Measurements from ENCODE around the gene TNIK. TPM values are rescaled to one million over a fixed set of nuclear protein-coding genes. Genes with fewer than 3 reads are reported as not detected.

Gene TNIK
- polyA plus RNA-seq, 1 donor: 32.3 TPM

- WGBS (ENCODE audit: insufficient coverage, low lambda C conversion rate): 14% methylated on average over 1 of the region's 3 CpGs
- H3K27me3 ChIP-seq (ENCODE audit: control insufficient read depth, insufficient read depth, low read length): no peaks in the 10 kb centered on the region
- no peak overlapping the region for H3K4me3 ChIP-seq (ENCODE audit: low read length)
- H3K27ac ChIP-seq (ENCODE audit: low read length): peak overlapping the region; percentile 64
- H3K4me1 ChIP-seq (ENCODE audit: control insufficient read depth, insufficient read depth, low read length): peaks cover 7% of the 10 kb centered on the region
- peak; percentile 60 to 86 for DNase-seq
- H3K36me3 ChIP-seq (ENCODE audit: control insufficient read depth, insufficient read depth, low read length): no peaks in the 10 kb centered on the region
- no peaks in the 10 kb centered on the region for H3K9me3 ChIP-seq (ENCODE audit: control insufficient read depth, low read depth, low read length)
Observed at GRCh38 chr3:171404376-171404967, 55.7 kb downstream of the TNIK start.

GRCh38 chr3:171402281-171402680 lies 57.9 kb downstream of the TNIK start:
- Histone ChIP-seq H3K4me3 (ENCODE audit: low read length) (no peak overlapping the region), H3K36me3 (ENCODE audit: control insufficient read depth, insufficient read depth, low read length) (no peaks in the 10 kb centered on the region), H3K27me3 (ENCODE audit: control insufficient read depth, insufficient read depth, low read length) (no peaks in the 10 kb centered on the region), H3K27ac (ENCODE audit: low read length) (no peak overlapping the region), H3K4me1 (ENCODE audit: control insufficient read depth, insufficient read depth, low read length) (peaks cover 7% of the 10 kb centered on the region), H3K9me3 (ENCODE audit: control insufficient read depth, low read depth, low read length) (no peaks in the 10 kb centered on the region)
- WGBS (ENCODE audit: insufficient coverage, low lambda C conversion rate): no CpG with 5 or more reads among the region's 3 CpGs
- no peak for DNase-seq

- Histone ChIP-seq H3K27me3 (ENCODE audit: control insufficient read depth, insufficient read depth, low read length) (no peaks in the 10 kb centered on the region), H3K27ac (ENCODE audit: low read length) (no peak overlapping the region), H3K4me3 (ENCODE audit: low read length) (no peak overlapping the region), H3K9me3 (ENCODE audit: control insufficient read depth, low read depth, low read length) (no peaks in the 10 kb centered on the region), H3K4me1 (ENCODE audit: control insufficient read depth, insufficient read depth, low read length) (peaks cover 7% of the 10 kb centered on the region), H3K36me3 (ENCODE audit: control insufficient read depth, insufficient read depth, low read length) (no peaks in the 10 kb centered on the region)
- DNase-seq: no peak
- WGBS (ENCODE audit: insufficient coverage, low lambda C conversion rate): 100% methylated on average over 1 of the region's 1 CpG
Observed at GRCh38 chr3:171401432-171401831, 58.8 kb downstream of the TNIK start.

GRCh38 chr3:171399842-171400241 lies 60.4 kb downstream of the TNIK start:
- H3K27ac ChIP-seq (ENCODE audit: low read length): no peak overlapping the region
- H3K4me1 ChIP-seq (ENCODE audit: control insufficient read depth, insufficient read depth, low read length): peaks cover 7% of the 10 kb centered on the region
- H3K36me3 ChIP-seq (ENCODE audit: control insufficient read depth, insufficient read depth, low read length): no peaks in the 10 kb centered on the region
- no peaks in the 10 kb centered on the region for H3K27me3 ChIP-seq (ENCODE audit: control insufficient read depth, insufficient read depth, low read length)
- no peak for DNase-seq
- H3K4me3 ChIP-seq (ENCODE audit: low read length): no peak overlapping the region
- H3K9me3 ChIP-seq (ENCODE audit: control insufficient read depth, low read depth, low read length): no peaks in the 10 kb centered on the region
- WGBS (ENCODE audit: insufficient coverage, low lambda C conversion rate): 100% methylated on average over 1 of the region's 2 CpGs

- WGBS (ENCODE audit: insufficient coverage, low lambda C conversion rate): no CpG with 5 or more reads among the region's 2 CpGs
- H3K36me3 ChIP-seq (ENCODE audit: control insufficient read depth, insufficient read depth, low read length): no peaks in the 10 kb centered on the region
Observed at GRCh38 chr3:171398343-171398742, 61.9 kb downstream of the TNIK start.

GRCh38 chr3:171397089-171397488 lies 63.1 kb downstream of the TNIK start:
- no peak overlapping the region for H3K27ac ChIP-seq (ENCODE audit: low read length)
- H3K36me3 ChIP-seq (ENCODE audit: control insufficient read depth, insufficient read depth, low read length): no peaks in the 10 kb centered on the region
- peaks cover 5% of the 10 kb centered on the region for H3K4me1 ChIP-seq (ENCODE audit: control insufficient read depth, insufficient read depth, low read length)
- H3K27me3 ChIP-seq (ENCODE audit: control insufficient read depth, insufficient read depth, low read length): no peaks in the 10 kb centered on the region
- WGBS (ENCODE audit: insufficient coverage, low lambda C conversion rate): no CpG with 5 or more reads among the region's 3 CpGs
- H3K9me3 ChIP-seq (ENCODE audit: control insufficient read depth, low read depth, low read length): no peaks in the 10 kb centered on the region
- H3K4me3 ChIP-seq (ENCODE audit: low read length): no peak overlapping the region
- no peak for DNase-seq

More at GRCh38 chr3:171398343-171398742, 61.9 kb downstream of the TNIK start:
- DNase-seq: no peak
- H3K27me3 ChIP-seq (ENCODE audit: control insufficient read depth, insufficient read depth, low read length): no peaks in the 10 kb centered on the region
- H3K4me3 ChIP-seq (ENCODE audit: low read length): no peak overlapping the region
- no peaks in the 10 kb centered on the region for H3K4me1 ChIP-seq (ENCODE audit: control insufficient read depth, insufficient read depth, low read length)
- no peaks in the 10 kb centered on the region for H3K9me3 ChIP-seq (ENCODE audit: control insufficient read depth, low read depth, low read length)
- H3K27ac ChIP-seq (ENCODE audit: low read length): no peak overlapping the region

- H3K27ac ChIP-seq (ENCODE audit: low read length): no peak overlapping the region
- no peaks in the 10 kb centered on the region for H3K27me3 ChIP-seq (ENCODE audit: control insufficient read depth, insufficient read depth, low read length)
- no peak overlapping the region for H3K4me3 ChIP-seq (ENCODE audit: low read length)
- H3K36me3 ChIP-seq (ENCODE audit: control insufficient read depth, insufficient read depth, low read length): no peaks in the 10 kb centered on the region
- H3K4me1 ChIP-seq (ENCODE audit: control insufficient read depth, insufficient read depth, low read length): peaks cover 5% of the 10 kb centered on the region
- WGBS (ENCODE audit: insufficient coverage, low lambda C conversion rate): 80% methylated on average over 1 of the region's 3 CpGs
- DNase-seq: no peak
- peaks cover 4% of the 10 kb centered on the region for H3K9me3 ChIP-seq (ENCODE audit: control insufficient read depth, low read depth, low read length)
Observed at GRCh38 chr3:171396048-171396447, 64.2 kb downstream of the TNIK start.

GRCh38 chr3:171393032-171393744 lies 67.0 kb downstream of the TNIK start:
- H3K27me3 ChIP-seq (ENCODE audit: control insufficient read depth, insufficient read depth, low read length): no peaks in the 10 kb centered on the region
- WGBS (ENCODE audit: insufficient coverage, low lambda C conversion rate): 29% methylated on average over 1 of the region's 7 CpGs
- no peak for DNase-seq
- peaks cover 5% of the 10 kb centered on the region for H3K4me1 ChIP-seq (ENCODE audit: control insufficient read depth, insufficient read depth, low read length)
- no peak overlapping the region for H3K4me3 ChIP-seq (ENCODE audit: low read length)
- H3K36me3 ChIP-seq (ENCODE audit: control insufficient read depth, insufficient read depth, low read length): no peaks in the 10 kb centered on the region
- H3K27ac ChIP-seq (ENCODE audit: low read length): no peak overlapping the region
- H3K9me3 ChIP-seq (ENCODE audit: control insufficient read depth, low read depth, low read length): peaks cover 4% of the 10 kb centered on the region

- H3K27ac ChIP-seq (ENCODE audit: low read length): no peak overlapping the region
- peaks cover 4% of the 10 kb centered on the region for H3K9me3 ChIP-seq (ENCODE audit: control insufficient read depth, low read depth, low read length)
- H3K4me1 ChIP-seq (ENCODE audit: control insufficient read depth, insufficient read depth, low read length): peaks cover 12% of the 10 kb centered on the region
- no peak overlapping the region for H3K4me3 ChIP-seq (ENCODE audit: low read length)
- no peaks in the 10 kb centered on the region for H3K36me3 ChIP-seq (ENCODE audit: control insufficient read depth, insufficient read depth, low read length)
- DNase-seq: no peak
- no peaks in the 10 kb centered on the region for H3K27me3 ChIP-seq (ENCODE audit: control insufficient read depth, insufficient read depth, low read length)
Observed at GRCh38 chr3:171391432-171391831, 68.8 kb downstream of the TNIK start.

GRCh38 chr3:171390051-171390941 lies 69.9 kb downstream of the TNIK start:
- peaks cover 4% of the 10 kb centered on the region for H3K9me3 ChIP-seq (ENCODE audit: control insufficient read depth, low read depth, low read length)
- no peak overlapping the region for H3K27ac ChIP-seq (ENCODE audit: low read length)
- no peak for DNase-seq
- H3K36me3 ChIP-seq (ENCODE audit: control insufficient read depth, insufficient read depth, low read length): no peaks in the 10 kb centered on the region
- H3K27me3 ChIP-seq (ENCODE audit: control insufficient read depth, insufficient read depth, low read length): no peaks in the 10 kb centered on the region
- peaks cover 16% of the 10 kb centered on the region for H3K4me1 ChIP-seq (ENCODE audit: control insufficient read depth, insufficient read depth, low read length)
- no peak overlapping the region for H3K4me3 ChIP-seq (ENCODE audit: low read length)
- 80% methylated on average over 2 of the region's 9 CpGs for WGBS (ENCODE audit: insufficient coverage, low lambda C conversion rate)

Data from large intestine (tissue), 3 donors.